Neuronal stem cell (in vitro differentiated cells): ENCODE measurements around the gene ATG10.

Experiments
- DNase-seq: peaks from one replicate; pipeline ENCODE4 v3.0.0-alpha.2; 2013; ENCODE audit warnings: low spot score
- H2AFZ ChIP-seq: one replicate; pipeline ENCODE4 v1.6.1; 2013; ENCODE audit warnings: mild to moderate bottlenecking, low read length, inconsistent platforms
- H2AK5ac ChIP-seq: 2 replicates; pipeline ENCODE4 v1.6.1; 2013; ENCODE audit warnings: low read depth, mild to moderate bottlenecking, inconsistent platforms, low read length, moderate library complexity, mixed read lengths
- H2BK120ac ChIP-seq: 2 replicates; pipeline ENCODE4 v1.6.1; 2013; ENCODE audit warnings: low read depth, mild to moderate bottlenecking, inconsistent platforms, low read length, moderate library complexity, mixed read lengths
- H2BK12ac ChIP-seq: one replicate; pipeline ENCODE4 v1.6.1; 2013; ENCODE audit warnings: low read length, inconsistent platforms
- H2BK15ac ChIP-seq: 2 replicates; pipeline ENCODE4 v1.6.1; 2013; ENCODE audit warnings: mild to moderate bottlenecking, low read length, inconsistent platforms, mixed read lengths
- H2BK5ac ChIP-seq: one replicate; pipeline ENCODE4 v1.6.1; 2013; ENCODE audit warnings: inconsistent platforms, mild to moderate bottlenecking, low read length, moderate library complexity
- H3K14ac ChIP-seq: one replicate; pipeline ENCODE4 v1.6.1; 2013; ENCODE audit warnings: low read length, inconsistent platforms
- H3K18ac ChIP-seq: 2 replicates; pipeline ENCODE4 v1.6.1; 2013; ENCODE audit warnings: low read length, inconsistent platforms
- H3K23ac ChIP-seq: 2 replicates; pipeline ENCODE4 v1.6.1; 2013; ENCODE audit warnings: low read depth, mild to moderate bottlenecking, mixed read lengths, low read length, inconsistent platforms; ENCODE audit not compliant: poor library complexity
- H3K27ac ChIP-seq: replicated peaks from 3 replicates; pipeline ENCODE4 v1.5.1; 2013; ENCODE audit warnings: low read length, inconsistent platforms
- H3K27me3 ChIP-seq, 3 experiments: 2 replicates each; pipeline ENCODE4 v1.6.1; 2013; ENCODE audit warnings: low read length in 3 of 3, mild to moderate bottlenecking in 2 of 3, inconsistent platforms in 1 of 3, low read depth in 1 of 3, mixed read lengths in 1 of 3, moderate library complexity in 1 of 3; ENCODE audit not compliant: control insufficient read depth in 3 of 3, insufficient read depth in 3 of 3
- H3K36me3 ChIP-seq, 2 donors: replicated peaks in 1 of 2; 2 replicates each; pipeline ENCODE4 v1.6.1; 2013; ENCODE audit warnings: low read length in 2 of 2; ENCODE audit not compliant: control insufficient read depth in 2 of 2, insufficient read depth in 2 of 2
- H3K4ac ChIP-seq: 2 replicates; pipeline ENCODE4 v1.6.1; 2013; ENCODE audit warnings: inconsistent platforms, mild to moderate bottlenecking, low read length, moderate library complexity
- H3K4me1 ChIP-seq, 2 donors: 1 replicate in 1 of 2; 2 replicates in 1 of 2; pipeline ENCODE4 v1.6.1; 2013; ENCODE audit warnings: low read length in 2 of 2, low read depth in 1 of 2; ENCODE audit not compliant: control insufficient read depth in 2 of 2, insufficient read depth in 1 of 2
- H3K4me2 ChIP-seq: one replicate; pipeline ENCODE4 v1.6.1; 2013; ENCODE audit warnings: mild to moderate bottlenecking, low read length, inconsistent platforms; ENCODE audit not compliant: insufficient read depth, poor library complexity, severe bottlenecking
- H3K4me3 ChIP-seq, 2 donors: 2 replicates each; pipeline ENCODE4 v1.5.1; 2013; ENCODE audit warnings: low read length in 2 of 2, mild to moderate bottlenecking in 2 of 2, inconsistent platforms in 1 of 2, moderate library complexity in 1 of 2
- H3K79me1 ChIP-seq: one replicate; pipeline ENCODE4 v1.6.1; 2013; ENCODE audit warnings: low read depth, mild to moderate bottlenecking, inconsistent platforms, low read length, moderate library complexity
- H3K9ac ChIP-seq: one replicate; pipeline ENCODE4 v1.6.1; 2013; ENCODE audit warnings: mild to moderate bottlenecking, low read depth, low read length, inconsistent platforms; ENCODE audit not compliant: poor library complexity
- H3K9me3 ChIP-seq, 2 donors: replicated peaks in 1 of 2; 2 replicates each; pipeline versions ENCODE3 to v1.6.1; 2013; ENCODE audit warnings: low read length in 2 of 2, mild to moderate bottlenecking in 2 of 2, inconsistent platforms in 1 of 2, low read depth in 1 of 2, mixed read lengths in 1 of 2, moderate library complexity in 1 of 2; ENCODE audit not compliant: control insufficient read depth in 2 of 2, insufficient read depth in 1 of 2
- H4K8ac ChIP-seq: one replicate; pipeline ENCODE4 v1.6.1; 2013; ENCODE audit warnings: low read depth, mild to moderate bottlenecking, inconsistent platforms, low read length, moderate library complexity
- H4K91ac ChIP-seq: one replicate; pipeline ENCODE4 v1.6.1; 2013; ENCODE audit warnings: low read length, low read depth, mild to moderate bottlenecking, inconsistent platforms; ENCODE audit not compliant: poor library complexity
- WGBS, 2 donors: extraction: QIAGEN DNeasy Blood & Tissue Kit; methylation state at CpG; one replicate each; pipeline ENCODE4 v1.1.7; 2013; ENCODE audit warnings: missing lambda C conversion rate in 2 of 2, mixed read lengths in 1 of 2; ENCODE audit not compliant: insufficient read length in 2 of 2, insufficient replicate concordance in 1 of 2; ENCODE audit errors: extremely low coverage in 2 of 2; 5-methylcytosine and 5-hydroxymethylcytosine counted together

Gene ATG10

GRCh38 chr5:82287625-82288024 is 315.8 kb downstream of the ATG10 start:
- H3K4me3 ChIP-seq = no peak overlapping the region
- peaks cover 6 to 19% of the 10 kb centered on the region in 2 donors for H3K4me1 ChIP-seq
- no peak overlapping the region for H3K27ac ChIP-seq
- DNase-seq = no peak
- no peak overlapping the region for H2BK12ac ChIP-seq
- WGBS, 2 donors = no CpG with 5 or more reads among the region's 3 CpGs
- no peak overlapping the region for H2AFZ ChIP-seq
- no peak overlapping the region for H3K14ac ChIP-seq
- H2BK5ac ChIP-seq = no peak overlapping the region
- no peak overlapping the region for H2AK5ac ChIP-seq
- no peak overlapping the region for H3K4me2 ChIP-seq
- H3K4ac ChIP-seq = no peak overlapping the region
- H3K9me3 ChIP-seq = no peaks in the 10 kb centered on the region
- H4K8ac ChIP-seq = no peak overlapping the region
- H3K23ac ChIP-seq = no peak overlapping the region
- H3K9ac ChIP-seq = no peak overlapping the region
- H3K36me3 ChIP-seq = no peaks in the 10 kb centered on the region
- no peak overlapping the region for H2BK120ac ChIP-seq
- no peaks in the 10 kb centered on the region for H3K79me1 ChIP-seq
- H4K91ac ChIP-seq = no peak overlapping the region
- no peak overlapping the region for H3K18ac ChIP-seq
- no peak overlapping the region for H2BK15ac ChIP-seq
- H3K27me3 ChIP-seq = no peaks in the 10 kb centered on the region

- Histone ChIP-seq H3K14ac (no peak overlapping the region), H2AFZ (no peak overlapping the region), H3K23ac (no peak overlapping the region), H3K27ac (peak overlapping the region; percentile 48), H3K27me3 (no peaks in the 10 kb centered on the region), H2BK120ac (no peak overlapping the region), H3K9ac (no peak overlapping the region), H4K8ac (no peak overlapping the region), H3K4me1 (peaks cover 13 to 21% of the 10 kb centered on the region in 2 donors), H2AK5ac (no peak overlapping the region), H3K79me1 (no peaks in the 10 kb centered on the region), H2BK5ac (no peak overlapping the region), H3K36me3 (no peaks in the 10 kb centered on the region), H3K18ac (no peak overlapping the region), H2BK12ac (no peak overlapping the region), H3K4ac (no peak overlapping the region), H3K9me3 (no peaks in the 10 kb centered on the region), H2BK15ac (no peak overlapping the region), H3K4me3 (no peak overlapping the region), H3K4me2 (no peak overlapping the region), H4K91ac (no peak overlapping the region)
- WGBS, 2 donors = no CpG with 5 or more reads among the region's 2 CpGs
- no peak for DNase-seq
Observed at GRCh38 chr5:82290005-82290404, 318.2 kb downstream of the ATG10 start.

- Histone ChIP-seq H2BK5ac (no peak overlapping the region), H2BK120ac (no peak overlapping the region), H3K23ac (no peak overlapping the region), H2AK5ac (no peak overlapping the region), H2BK12ac (no peak overlapping the region), H3K4me2 (no peak overlapping the region), H2AFZ (no peak overlapping the region), H3K9ac (no peak overlapping the region), H3K36me3 (no peaks in the 10 kb centered on the region), H3K4me1 (peaks cover 13 to 21% of the 10 kb centered on the region in 2 donors), H3K27ac (no peak overlapping the region), H3K4ac (no peak overlapping the region), H3K18ac (no peak overlapping the region), H2BK15ac (no peak overlapping the region), H4K8ac (no peak overlapping the region), H4K91ac (no peak overlapping the region), H3K4me3 (no peak overlapping the region), H3K14ac (no peak overlapping the region), H3K9me3 (no peaks in the 10 kb centered on the region), H3K79me1 (no peaks in the 10 kb centered on the region), H3K27me3 (no peaks in the 10 kb centered on the region)
- WGBS, 2 donors = no CpG with 5 or more reads among the region's 6 CpGs
- DNase-seq = no peak
Observed at GRCh38 chr5:82290908-82291307, 319.1 kb downstream of the ATG10 start.

- Histone ChIP-seq H3K9ac (no peak overlapping the region), H3K4me3 (no peak overlapping the region), H2AK5ac (no peak overlapping the region), H2AFZ (peak overlapping the region; percentile 36), H4K91ac (no peak overlapping the region), H3K4ac (no peak overlapping the region), H3K79me1 (no peaks in the 10 kb centered on the region), H2BK120ac (no peak overlapping the region), H3K23ac (no peak overlapping the region), H3K18ac (no peak overlapping the region), H2BK15ac (no peak overlapping the region), H2BK5ac (no peak overlapping the region), H3K36me3 (no peaks in the 10 kb centered on the region), H3K27ac (peak overlapping the region; percentile 31), H3K9me3 (no peaks in the 10 kb centered on the region), H3K14ac (no peak overlapping the region), H3K27me3 (no peaks in the 10 kb centered on the region), H3K4me1 (peaks cover 17 to 21% of the 10 kb centered on the region in 2 donors), H2BK12ac (no peak overlapping the region), H4K8ac (no peak overlapping the region), H3K4me2 (no peak overlapping the region)
- no CpG with 5 or more reads among the region's 2 CpGs for WGBS, 2 donors
- DNase-seq = no peak
Observed at GRCh38 chr5:82291420-82291819, 319.6 kb downstream of the ATG10 start.
